ENCODE results near the gene HSPA12A. TPM values are rescaled to one million over a fixed set of nuclear protein-coding genes. Genes with fewer than 3 reads are reported as not detected.

The HSPA12A gene
- total RNA-seq, 2 experiments from 2014 or later: 0.49 TPM; not detected in 1

DNA sequence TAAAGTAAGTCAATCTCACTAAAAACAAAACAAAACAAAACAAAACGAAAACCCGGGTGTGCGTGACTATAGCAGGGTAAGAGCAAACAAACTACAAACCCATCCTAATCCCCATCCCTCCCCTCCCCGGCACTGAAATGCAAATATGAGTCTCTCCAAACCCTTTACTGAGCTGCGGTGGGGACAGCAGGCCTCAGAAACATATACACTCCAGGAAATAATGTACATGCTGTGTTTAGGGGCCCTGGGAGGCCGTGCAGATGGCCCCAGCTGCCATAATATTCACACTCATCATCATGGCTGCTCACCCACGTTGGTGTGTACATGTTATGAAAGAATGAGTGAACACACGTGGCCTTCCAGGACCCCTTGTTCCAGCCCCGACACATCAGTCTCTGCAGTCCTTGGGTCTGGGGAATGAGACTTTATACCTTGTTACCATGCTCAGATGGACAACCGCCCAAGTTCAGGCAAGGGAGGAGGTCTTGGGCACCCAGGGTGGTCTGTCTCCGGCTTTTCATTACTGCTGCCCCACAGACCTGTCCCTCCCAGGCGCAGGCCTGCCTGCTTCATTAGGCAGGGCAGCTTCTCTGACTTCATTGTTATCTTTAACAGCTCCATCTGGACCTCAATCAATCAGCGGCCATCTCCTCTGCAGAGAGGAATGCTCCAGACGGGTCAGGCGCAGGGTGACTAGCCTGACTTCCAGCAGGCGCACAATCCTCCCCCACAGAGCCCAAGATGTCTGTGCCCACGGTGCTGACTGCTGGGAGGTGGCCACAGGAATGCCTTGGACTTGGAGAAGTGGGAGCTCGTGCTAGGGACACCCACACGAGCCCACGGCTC lies 20.6 kb downstream of the HSPA12A start:
- no peak for DNase-seq
- intact Hi-C loops (cut with DNase I, micrococcal nuclease): loop anchor here in 1 of 2 experiments (10.0 kb wide), 1 partner anchor 63 kb away; no protein-coding TSS in a partner anchor
- CTCF ChIA-PET: no interaction called here

DNA sequence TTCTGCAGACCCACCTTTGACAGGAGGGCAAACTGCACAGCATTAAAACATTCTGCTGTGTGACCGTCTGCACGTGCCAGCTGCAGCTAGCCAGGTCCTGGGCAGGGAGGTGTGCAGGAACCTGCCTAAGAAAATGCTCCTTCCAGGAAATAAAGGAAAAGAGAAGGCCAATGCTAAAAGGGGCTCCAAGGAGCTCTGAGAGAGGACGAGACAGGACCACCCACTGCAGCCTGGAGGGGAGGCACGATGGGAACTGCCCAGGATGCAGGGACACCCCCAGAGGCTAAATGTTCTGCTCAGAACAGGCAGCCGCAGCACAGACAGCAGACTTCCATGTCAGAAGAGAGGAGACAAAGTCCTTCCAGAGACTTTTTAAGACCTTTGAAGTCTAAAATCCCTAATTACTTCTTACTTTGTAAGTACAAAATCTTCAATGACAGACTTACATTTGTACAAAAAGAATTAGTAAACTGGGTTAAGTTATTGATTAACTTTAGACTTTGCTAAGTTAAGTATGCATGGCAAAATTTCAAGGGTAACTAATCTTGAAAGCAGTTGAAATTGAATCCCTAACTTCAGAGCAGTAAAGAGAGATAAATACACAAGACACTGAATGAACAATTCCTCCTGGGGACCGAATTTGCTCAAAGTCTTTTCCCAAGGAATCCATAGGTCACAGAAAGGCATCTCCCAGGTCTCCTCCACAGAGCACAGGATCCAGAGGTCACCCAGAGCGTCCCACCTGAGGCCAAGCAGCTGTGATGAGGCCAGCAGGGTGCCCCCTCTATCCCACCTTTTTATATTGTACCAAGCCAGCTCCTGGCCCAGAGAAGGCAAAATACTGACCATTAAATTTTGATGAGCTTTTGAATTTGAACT lies 21.5 kb downstream of the HSPA12A start:
- H3K4me3 Mint-ChIP-seq: no peak overlapping the region
- peaks cover 96% of the 10 kb centered on the region for H3K27me3 Mint-ChIP-seq
- H3K27ac Mint-ChIP-seq: no peak overlapping the region
- H3K36me3 Mint-ChIP-seq (ENCODE audit: low read depth): no peaks in the 10 kb centered on the region
- H3K4me1 ChIP-seq (ENCODE audit: insufficient read depth, low read length): peaks cover 34% of the 10 kb centered on the region
- TF ChIP-seq, protein P1, sequence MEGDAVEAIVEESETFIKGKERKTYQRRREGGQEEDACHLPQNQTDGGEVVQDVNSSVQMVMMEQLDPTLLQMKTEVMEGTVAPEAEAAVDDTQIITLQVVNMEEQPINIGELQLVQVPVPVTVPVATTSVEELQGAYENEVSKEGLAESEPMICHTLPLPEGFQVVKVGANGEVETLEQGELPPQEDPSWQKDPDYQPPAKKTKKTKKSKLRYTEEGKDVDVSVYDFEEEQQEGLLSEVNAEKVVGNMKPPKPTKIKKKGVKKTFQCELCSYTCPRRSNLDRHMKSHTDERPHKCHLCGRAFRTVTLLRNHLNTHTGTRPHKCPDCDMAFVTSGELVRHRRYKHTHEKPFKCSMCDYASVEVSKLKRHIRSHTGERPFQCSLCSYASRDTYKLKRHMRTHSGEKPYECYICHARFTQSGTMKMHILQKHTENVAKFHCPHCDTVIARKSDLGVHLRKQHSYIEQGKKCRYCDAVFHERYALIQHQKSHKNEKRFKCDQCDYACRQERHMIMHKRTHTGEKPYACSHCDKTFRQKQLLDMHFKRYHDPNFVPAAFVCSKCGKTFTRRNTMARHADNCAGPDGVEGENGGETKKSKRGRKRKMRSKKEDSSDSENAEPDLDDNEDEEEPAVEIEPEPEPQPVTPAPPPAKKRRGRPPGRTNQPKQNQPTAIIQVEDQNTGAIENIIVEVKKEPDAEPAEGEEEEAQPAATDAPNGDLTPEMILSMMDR (IDR thresholded peaks at IDR 0.05): no peak
- DNase-seq: no peak
- peaks cover 71 to 82% of the 10 kb centered on the region in 2 experiments for H3K27me3 ChIP-seq (ENCODE audit: control insufficient read depth in 1 of 2, insufficient read depth in 2 of 2, low read length in 2 of 2)
- no peak overlapping the region for H3K27ac ChIP-seq (ENCODE audit: low read depth in 1 of 2, low read length in 2 of 2)
- ChIA-PET POLR2A (no interaction called here), CTCF (no interaction called here)
- H3K36me3 ChIP-seq (ENCODE audit: insufficient read depth, low read length): no peaks in the 10 kb centered on the region
- H3K9me3 Mint-ChIP-seq: no peaks in the 10 kb centered on the region
- no peak for ATAC-seq (ENCODE audit: poor library complexity)
- H3K4me1 Mint-ChIP-seq (ENCODE audit: low read depth): peaks cover 55% of the 10 kb centered on the region
- peaks cover 0 to 27% of the 10 kb centered on the region in 2 experiments for H3K9me3 ChIP-seq (ENCODE audit: control insufficient read depth in 1 of 2, insufficient read depth in 1 of 2, low read length in 2 of 2)
- no peak overlapping the region for H3K4me3 ChIP-seq (ENCODE audit: low read length)
- intact Hi-C loops (cut with DNase I, micrococcal nuclease): loop anchor here in 1 of 2 experiments (10.0 kb wide), 1 partner anchor 64 kb away; no protein-coding TSS in a partner anchor

More for the DNA sequence above, 20.6 kb downstream of the HSPA12A start:
- H3K4me1 ChIP-seq (ENCODE audit: insufficient read depth, low read length): peaks cover 34% of the 10 kb centered on the region
- Mint-ChIP-seq H3K36me3 (ENCODE audit: low read depth) (no peaks in the 10 kb centered on the region), H3K4me3 (no peak overlapping the region), H3K9me3 (no peaks in the 10 kb centered on the region), H3K27ac (no peak overlapping the region), H3K4me1 (ENCODE audit: low read depth) (peaks cover 64% of the 10 kb centered on the region), H3K27me3 (peaks cover 96% of the 10 kb centered on the region)
- TF ChIP-seq, protein P1 (IDR thresholded peaks at IDR 0.05): no peak
- no peaks in the 10 kb centered on the region for H3K36me3 ChIP-seq (ENCODE audit: insufficient read depth, low read length)
- ATAC-seq (ENCODE audit: poor library complexity): no peak
- no peak overlapping the region for H3K27ac ChIP-seq (ENCODE audit: low read depth in 1 of 2, low read length in 2 of 2)
- POLR2A ChIA-PET: no interaction called here
- H3K4me3 ChIP-seq (ENCODE audit: low read length): no peak overlapping the region
- H3K9me3 ChIP-seq (ENCODE audit: control insufficient read depth in 1 of 2, insufficient read depth in 1 of 2, low read length in 2 of 2): peaks cover 0 to 30% of the 10 kb centered on the region in 2 experiments
- H3K27me3 ChIP-seq (ENCODE audit: control insufficient read depth in 1 of 2, insufficient read depth in 2 of 2, low read length in 2 of 2): peaks cover 72 to 84% of the 10 kb centered on the region in 2 experiments

DNA sequence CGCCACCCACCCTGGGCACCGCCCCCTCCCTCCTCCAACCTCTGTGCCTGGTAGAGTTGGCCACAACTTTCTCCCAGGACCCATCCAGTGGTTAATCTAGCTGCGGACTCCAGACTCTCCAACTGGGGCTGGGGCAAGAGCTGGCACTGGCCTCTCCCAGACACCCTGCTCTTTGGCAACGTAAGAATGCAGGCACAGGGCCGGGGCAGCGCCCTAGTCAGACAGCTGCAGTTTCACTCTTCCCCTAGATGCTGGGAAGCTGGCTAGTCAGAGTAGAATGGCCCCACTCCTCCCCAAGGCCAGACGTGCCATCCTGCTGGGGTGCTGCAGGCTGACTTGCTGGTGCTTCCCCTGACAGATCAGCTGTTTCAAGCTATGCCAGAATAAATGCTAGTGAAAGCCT lies 22.1 kb downstream of the HSPA12A start:
- peaks cover 31% of the 10 kb centered on the region for H3K4me1 ChIP-seq (ENCODE audit: insufficient read depth, low read length)
- Mint-ChIP-seq H3K4me1 (ENCODE audit: low read depth) (peaks cover 49% of the 10 kb centered on the region), H3K27me3 (peaks cover 96% of the 10 kb centered on the region), H3K27ac (no peak overlapping the region), H3K36me3 (ENCODE audit: low read depth) (no peaks in the 10 kb centered on the region), H3K9me3 (no peaks in the 10 kb centered on the region), H3K4me3 (no peak overlapping the region)
- no peak overlapping the region for H3K4me3 ChIP-seq (ENCODE audit: low read length)
- no peak overlapping the region for H3K27ac ChIP-seq (ENCODE audit: low read depth in 1 of 2, low read length in 2 of 2)
- CTCF ChIA-PET: no interaction called here
- H3K36me3 ChIP-seq (ENCODE audit: insufficient read depth, low read length): no peaks in the 10 kb centered on the region
- POLR2A ChIA-PET: no interaction called here
- no peak for DNase-seq
- ATAC-seq (ENCODE audit: poor library complexity): no peak
- H3K27me3 ChIP-seq (ENCODE audit: control insufficient read depth in 1 of 2, insufficient read depth in 2 of 2, low read length in 2 of 2): peaks cover 67 to 75% of the 10 kb centered on the region in 2 experiments
- peaks cover 0 to 28% of the 10 kb centered on the region in 2 experiments for H3K9me3 ChIP-seq (ENCODE audit: control insufficient read depth in 1 of 2, insufficient read depth in 1 of 2, low read length in 2 of 2)
- TF ChIP-seq, protein P1 (IDR thresholded peaks at IDR 0.05): no peak
- intact Hi-C loops (cut with DNase I, micrococcal nuclease): loop anchor here in 1 of 2 experiments (10.0 kb wide), 1 partner anchor 65 kb away; no protein-coding TSS in a partner anchor

Data from CD4-positive, alpha-beta T cell (primary cell).